ENCODE measurements around the gene NAALADL2.
"Not testable (repeated sequence)": the region's sequence is repeated elsewhere in the genome, so short reads cannot be mapped to it uniquely, and the experiment has no call there.

GRCh38 chr3:175173117-175173516 is 314.0 kb downstream of the NAALADL2 start:
- TF ChIP-seq CTCF, EP300, POLR2A (IDR thresholded peaks at IDR 0.05): not testable (repeated sequence)
